Transverse colon (tissue), 3 donors: Measurements from ENCODE around the gene TSPAN31.

Experiments used
- EP300 ChIP-seq: sonication (generic); formaldehyde crosslinking; IDR thresholded peaks from one replicate; pipeline ENCODE4 v1.6.1; 2017; ENCODE audit warnings: antibody characterized with exemption, low read depth
- TF ChIP-seq, protein P1 (sequence below), 5 experiments: fragments of 200-600 bp in 3 of 5; fragments of 450-650 bp in 2 of 5; sonication (generic) in 3 of 5; IDR thresholded peaks; 1 replicate in 2 of 5; 2 replicates in 3 of 5; pipeline ENCODE4 v1.5.1; 2016 to 2017; ENCODE audit warnings: antibody characterized with exemption in 5 of 5, inconsistent platforms in 3 of 5, mild to moderate bottlenecking in 2 of 5, moderate library complexity in 1 of 5

DNA sequence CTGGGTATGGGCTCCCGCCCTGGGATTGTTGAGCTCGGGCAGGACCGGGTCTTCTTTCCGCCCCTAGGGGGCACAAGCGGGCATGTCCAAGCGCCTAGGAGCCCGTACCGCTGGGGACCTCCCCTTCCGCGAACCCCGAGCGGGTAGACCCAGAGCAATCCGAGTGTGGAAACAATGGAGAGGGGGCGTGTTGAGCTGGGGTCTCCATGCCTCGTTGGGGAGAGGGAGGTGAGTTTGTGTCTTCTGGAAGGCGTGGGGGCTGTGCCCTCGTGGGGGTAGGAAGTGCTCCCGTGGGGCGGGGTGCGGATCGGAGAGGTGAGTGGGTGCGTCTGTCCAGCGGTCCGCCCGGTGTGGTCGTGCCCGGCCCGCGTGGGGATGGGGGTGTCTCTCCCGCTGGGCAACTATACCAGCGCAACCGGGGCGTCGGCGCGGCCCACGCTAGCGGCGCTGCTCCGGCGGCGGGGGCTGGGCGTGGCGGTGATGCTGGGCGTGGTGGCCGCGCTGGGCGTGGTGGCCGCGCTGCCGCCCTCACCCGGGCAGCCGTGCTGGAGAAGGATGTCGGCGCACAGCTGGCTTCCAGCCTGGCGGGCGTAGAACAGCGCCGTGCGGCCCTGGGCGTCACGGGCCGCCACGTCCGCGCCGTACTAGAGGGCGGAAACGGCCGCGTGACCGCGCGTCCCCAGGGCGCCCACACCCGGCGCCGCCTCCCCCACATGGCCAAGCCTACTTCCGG is 18.5 kb upstream of the TSPAN31 start:
- TF ChIP-seq EP300, result no peak
- TF ChIP-seq, protein P1, sequence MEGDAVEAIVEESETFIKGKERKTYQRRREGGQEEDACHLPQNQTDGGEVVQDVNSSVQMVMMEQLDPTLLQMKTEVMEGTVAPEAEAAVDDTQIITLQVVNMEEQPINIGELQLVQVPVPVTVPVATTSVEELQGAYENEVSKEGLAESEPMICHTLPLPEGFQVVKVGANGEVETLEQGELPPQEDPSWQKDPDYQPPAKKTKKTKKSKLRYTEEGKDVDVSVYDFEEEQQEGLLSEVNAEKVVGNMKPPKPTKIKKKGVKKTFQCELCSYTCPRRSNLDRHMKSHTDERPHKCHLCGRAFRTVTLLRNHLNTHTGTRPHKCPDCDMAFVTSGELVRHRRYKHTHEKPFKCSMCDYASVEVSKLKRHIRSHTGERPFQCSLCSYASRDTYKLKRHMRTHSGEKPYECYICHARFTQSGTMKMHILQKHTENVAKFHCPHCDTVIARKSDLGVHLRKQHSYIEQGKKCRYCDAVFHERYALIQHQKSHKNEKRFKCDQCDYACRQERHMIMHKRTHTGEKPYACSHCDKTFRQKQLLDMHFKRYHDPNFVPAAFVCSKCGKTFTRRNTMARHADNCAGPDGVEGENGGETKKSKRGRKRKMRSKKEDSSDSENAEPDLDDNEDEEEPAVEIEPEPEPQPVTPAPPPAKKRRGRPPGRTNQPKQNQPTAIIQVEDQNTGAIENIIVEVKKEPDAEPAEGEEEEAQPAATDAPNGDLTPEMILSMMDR (IDR thresholded peaks at IDR 0.05), result peak; percentile 65 to 77 (median 73)
